Psoas muscle (tissue), 8 donors: ENCODE data around the gene RFX8. TPM values are rescaled to one million over a fixed set of nuclear protein-coding genes. Genes with fewer than 3 reads are reported as not detected.

ENCODE experiments used
- ATAC-seq, 4 donors: fragments of 200-7000 bp; cut with Tn5 transposase; one replicate each; pipeline ENCODE4 v1.9.1; 2020; ENCODE audit warnings: moderate library complexity in 3 of 4, mild to moderate bottlenecking in 2 of 4
- DNase-seq, 2 donors: peaks; one replicate each; pipeline ENCODE4 v3.0.0-alpha.2; 2020
- H3K27ac ChIP-seq: fragments of 200-600 bp; one replicate; pipeline ENCODE4 v1.8.0; 2022
- H3K27me3 ChIP-seq, 3 donors: fragments of 200-600 bp in 1 of 3; one replicate each; pipeline versions ENCODE4 v1.6.1 to v1.8.0; 2013 to 2022; ENCODE audit warnings: low read length in 2 of 3, mild to moderate bottlenecking in 2 of 3, moderate library complexity in 1 of 3; ENCODE audit not compliant: insufficient read depth in 3 of 3
- H3K36me3 ChIP-seq, 2 donors: fragments of 200-600 bp in 1 of 2; one replicate each; pipeline versions ENCODE4 v1.6.1 to v1.8.0; 2013 to 2022; ENCODE audit warnings: low read depth in 1 of 2, mild to moderate bottlenecking in 1 of 2, moderate library complexity in 1 of 2; ENCODE audit not compliant: insufficient read depth in 1 of 2
- H3K4me1 ChIP-seq: fragments of 200-600 bp; one replicate; pipeline ENCODE4 v1.8.0; 2022
- H3K4me3 ChIP-seq: fragments of 200-600 bp; one replicate; pipeline ENCODE4 v1.8.0; 2022; ENCODE audit warnings: mild to moderate bottlenecking
- H3K9me3 ChIP-seq: fragments of 200-600 bp; one replicate; pipeline ENCODE4 v1.8.0; 2022
- WGBS, 3 donors: extraction: QIAGEN DNeasy Blood & Tissue Kit; methylation state at CpG; one replicate each; pipeline versions ENCODE4 v1.1.6 to v1.1.7; 2013; 5-methylcytosine and 5-hydroxymethylcytosine counted together
- intact Hi-C, 2 donors: fragments of 100-400 bp; cut with DNase I; formaldehyde crosslinking; loops; one replicate each; pipeline versions ENCODE4 v1.11.0 to v1.14.2; 2022
- polyA plus RNA-seq, 3 donors: library from polyadenylated mRNA; stranded (reverse); fragments of 200-250 nt; gene quantifications; one replicate each; pipeline ENCODE4 v1.2.3, GENCODE V29; 2013
- total RNA-seq, 4 donors: library from RNA; stranded (reverse); fragmentation: NEBNext Ultra II Directional in 2 of 4; extraction: Animal tissue kit (Norgen Biotek cat#: 25700) in 2 of 4; gene quantifications; one replicate each; pipeline versions ENCODE4 v1.2.1 to v1.2.4, GENCODE V29; 2021 to 2023
- TF ChIP-seq, protein P1 (sequence below): fragments of 200-600 bp; IDR thresholded peaks from one replicate; pipeline ENCODE4 v1.8.0; 2022; ENCODE audit warnings: antibody characterized with exemption
- donor health status: healthy with polysubstance abuse.
- donor health status: DM: no; HTN: no; CAD: no; lungs with moderate emphysema.
- donor health status: Bipolar disorder and iron deficiency.
- donor health status: healthy.
- donor health status: DM: yes; HTN: yes; CAD: no.
- donor health status: DM: no; HTN: no; CAD: no.
- donor health status: DM: no; HTN: no; CAD: no.
- donor health status: DM: yes; HTN: yes; CAD: no.

Gene RFX8
- total and polyA plus RNA-seq, 7 donors: 0.03 to 0.29 (median 0.12) TPM; not detected in 4

DNA sequence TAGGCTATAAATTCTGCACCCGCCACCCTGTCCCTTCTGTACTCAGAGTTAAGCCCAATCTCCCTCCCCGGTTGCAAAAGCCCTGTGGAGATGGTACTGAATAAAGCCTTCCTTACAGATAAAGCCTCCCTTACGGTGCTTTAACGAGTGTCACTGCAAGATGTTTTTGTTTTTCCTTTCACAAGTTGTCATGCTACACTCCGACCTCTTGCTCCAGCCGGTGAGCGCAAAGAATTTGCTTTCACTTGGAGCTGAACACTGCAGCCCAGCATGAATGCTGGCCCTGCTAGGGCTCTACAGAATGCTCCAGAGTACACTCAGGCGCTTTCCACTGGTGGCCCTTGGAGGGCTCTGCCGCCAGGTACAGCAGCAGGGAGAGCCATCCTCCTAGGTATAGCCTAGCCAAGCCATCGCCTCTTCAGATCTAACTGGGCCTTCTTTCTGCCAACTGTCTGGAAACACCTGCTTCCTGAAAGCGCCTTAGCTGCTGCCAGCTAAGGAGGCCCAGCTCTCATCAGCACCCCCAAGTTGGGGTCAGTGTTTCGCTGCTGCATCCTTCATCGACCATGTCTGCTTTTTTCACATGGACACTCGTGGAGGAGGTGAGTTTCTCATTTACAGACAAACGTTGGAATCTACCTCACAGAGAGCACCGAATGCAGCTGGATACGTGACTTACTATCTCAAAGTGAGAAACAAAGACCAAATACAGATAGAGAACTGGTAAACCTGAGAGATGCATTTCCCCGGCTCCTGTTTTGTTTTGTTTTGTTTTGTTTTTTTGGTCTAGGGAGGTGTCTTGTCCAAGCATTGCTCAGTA lies 74.2 kb downstream of the RFX8 start:
- TF ChIP-seq, protein P1, sequence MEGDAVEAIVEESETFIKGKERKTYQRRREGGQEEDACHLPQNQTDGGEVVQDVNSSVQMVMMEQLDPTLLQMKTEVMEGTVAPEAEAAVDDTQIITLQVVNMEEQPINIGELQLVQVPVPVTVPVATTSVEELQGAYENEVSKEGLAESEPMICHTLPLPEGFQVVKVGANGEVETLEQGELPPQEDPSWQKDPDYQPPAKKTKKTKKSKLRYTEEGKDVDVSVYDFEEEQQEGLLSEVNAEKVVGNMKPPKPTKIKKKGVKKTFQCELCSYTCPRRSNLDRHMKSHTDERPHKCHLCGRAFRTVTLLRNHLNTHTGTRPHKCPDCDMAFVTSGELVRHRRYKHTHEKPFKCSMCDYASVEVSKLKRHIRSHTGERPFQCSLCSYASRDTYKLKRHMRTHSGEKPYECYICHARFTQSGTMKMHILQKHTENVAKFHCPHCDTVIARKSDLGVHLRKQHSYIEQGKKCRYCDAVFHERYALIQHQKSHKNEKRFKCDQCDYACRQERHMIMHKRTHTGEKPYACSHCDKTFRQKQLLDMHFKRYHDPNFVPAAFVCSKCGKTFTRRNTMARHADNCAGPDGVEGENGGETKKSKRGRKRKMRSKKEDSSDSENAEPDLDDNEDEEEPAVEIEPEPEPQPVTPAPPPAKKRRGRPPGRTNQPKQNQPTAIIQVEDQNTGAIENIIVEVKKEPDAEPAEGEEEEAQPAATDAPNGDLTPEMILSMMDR: no peak
- Histone ChIP-seq H3K27ac (no peak overlapping the region), H3K4me3 (no peak overlapping the region), H3K27me3 (peaks cover 0 to 28% (median 0%) of the 10 kb centered on the region in 3 donors), H3K9me3 (no peaks in the 10 kb centered on the region), H3K4me1 (no peaks in the 10 kb centered on the region), H3K36me3 (no peaks in the 10 kb centered on the region)
- DNase-seq (no peak), ATAC-seq (no peak)
- 60 to 70% (median 65%) methylated on average over 18 of the region's 18 CpGs for WGBS, 3 donors
- intact Hi-C loops: no loop called here

DNA sequence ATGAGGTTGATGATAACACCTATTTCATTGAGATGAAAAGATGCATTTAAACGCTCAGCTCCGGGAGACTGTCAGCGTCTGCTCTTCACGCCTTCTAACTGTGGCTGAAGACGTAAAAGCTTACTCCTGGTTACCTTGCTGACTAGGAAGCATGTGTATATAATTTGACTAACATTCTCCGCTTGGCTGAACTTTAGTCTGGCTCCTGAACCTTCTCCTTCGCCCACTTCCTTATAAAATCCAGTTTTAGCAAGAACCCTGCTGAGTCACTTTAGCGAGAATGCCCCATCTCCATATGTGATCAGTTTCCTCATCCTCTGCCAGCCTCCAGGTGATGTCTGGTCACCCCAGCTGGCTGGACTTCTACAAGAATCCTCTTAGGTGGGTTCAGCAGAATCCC lies 74.9 kb downstream of the RFX8 start:
- Histone ChIP-seq H3K36me3 (no peaks in the 10 kb centered on the region), H3K4me1 (no peaks in the 10 kb centered on the region), H3K9me3 (no peaks in the 10 kb centered on the region), H3K27ac (no peak overlapping the region), H3K27me3 (peaks cover 0 to 28% (median 0%) of the 10 kb centered on the region in 3 donors), H3K4me3 (no peak overlapping the region)
- ATAC-seq (no peak), DNase-seq (no peak)
- WGBS, 3 donors: 87 to 92% (median 90%) methylated on average over 8 of the region's 8 CpGs
- TF ChIP-seq, protein P1: no peak
- intact Hi-C loops: no loop called here

DNA sequence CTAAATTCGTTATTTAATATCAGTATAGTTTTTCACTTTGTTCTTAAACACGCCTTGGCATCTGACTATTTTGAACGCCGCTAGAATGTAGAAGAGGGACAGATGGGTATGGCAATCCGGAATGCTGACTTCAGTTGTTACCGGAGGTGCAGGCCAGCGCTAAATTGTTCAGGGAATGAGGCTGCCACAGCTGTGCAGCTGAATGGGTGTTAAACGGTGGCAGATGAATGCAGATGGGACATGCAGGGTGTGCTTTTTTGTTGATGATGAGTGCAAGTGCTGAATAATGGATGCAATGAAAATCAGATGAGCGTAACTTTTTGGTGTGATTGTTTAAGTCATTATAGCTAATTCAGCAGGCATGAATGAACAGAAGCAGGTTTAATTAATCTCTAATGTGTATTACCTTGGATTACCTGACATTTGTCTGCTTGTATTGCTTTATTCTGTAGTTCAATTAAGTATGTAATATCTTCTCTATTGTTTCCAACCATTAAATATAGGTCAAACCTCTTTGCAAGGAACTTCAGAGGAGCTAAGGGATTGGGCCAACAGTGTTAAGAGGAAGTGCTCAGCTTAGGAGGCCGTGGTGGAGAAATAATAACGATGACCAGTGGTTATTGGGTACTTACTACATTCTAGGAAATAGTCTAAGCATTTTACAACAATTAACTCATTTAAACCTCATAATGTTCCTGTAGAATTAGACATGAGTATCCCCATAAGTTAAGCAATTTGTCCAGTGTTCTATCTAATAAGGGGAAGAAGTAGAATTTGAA lies 75.7 kb downstream of the RFX8 start:
- peaks cover 0 to 28% (median 0%) of the 10 kb centered on the region in 3 donors for H3K27me3 ChIP-seq
- DNase-seq (no peak), ATAC-seq (no peak)
- H3K4me3 ChIP-seq: no peak overlapping the region
- TF ChIP-seq, protein P1: no peak
- intact Hi-C loops: no loop called here
- WGBS, 3 donors: 47 to 54% (median 48%) methylated on average over 11 of the region's 11 CpGs
- no peaks in the 10 kb centered on the region for H3K9me3 ChIP-seq
- H3K27ac ChIP-seq: no peak overlapping the region
- H3K36me3 ChIP-seq: no peaks in the 10 kb centered on the region
- no peaks in the 10 kb centered on the region for H3K4me1 ChIP-seq

DNA sequence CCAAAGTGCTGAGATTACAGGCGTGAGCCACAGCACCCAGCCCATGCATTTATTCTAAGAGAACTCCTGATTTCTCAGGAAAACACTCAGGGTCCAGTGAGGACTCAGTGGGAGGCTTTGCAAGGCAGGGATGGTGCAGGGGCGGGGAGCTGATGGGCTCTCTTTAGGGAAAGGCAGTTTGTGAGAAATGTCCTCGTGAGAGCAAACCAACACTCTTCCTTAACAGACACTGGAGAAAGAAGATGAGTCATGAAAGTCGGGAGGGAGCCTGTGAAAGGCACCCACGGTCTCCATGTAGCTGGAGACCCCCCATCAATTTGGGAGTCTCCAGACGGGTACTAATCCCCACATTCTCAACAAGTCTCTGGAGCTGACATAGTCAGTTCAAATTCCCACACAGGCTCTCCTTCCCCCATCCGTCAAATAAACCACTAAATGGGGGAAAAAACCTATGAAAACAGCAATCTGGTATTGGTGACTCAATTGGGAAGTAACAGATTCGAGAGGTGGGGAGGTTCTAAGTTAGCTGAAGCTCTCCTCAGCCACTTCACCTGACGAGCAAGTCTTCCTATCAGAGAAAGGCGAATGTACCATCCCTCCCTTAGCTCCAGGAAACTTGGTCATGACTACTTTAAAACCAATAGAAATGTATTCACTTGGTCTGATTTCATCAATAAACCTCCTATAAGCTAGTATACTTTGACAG lies 76.6 kb downstream of the RFX8 start:
- peaks cover 0 to 28% (median 0%) of the 10 kb centered on the region in 3 donors for H3K27me3 ChIP-seq
- no peaks in the 10 kb centered on the region for H3K9me3 ChIP-seq
- no peaks in the 10 kb centered on the region for H3K4me1 ChIP-seq
- H3K4me3 ChIP-seq: no peak overlapping the region
- H3K27ac ChIP-seq: no peak overlapping the region
- no peak for DNase-seq
- TF ChIP-seq, protein P1: no peak
- 73 to 79% (median 76%) methylated on average over 10 of the region's 10 CpGs for WGBS, 3 donors
- intact Hi-C loops: no loop called here
- ATAC-seq: no peak
- H3K36me3 ChIP-seq: no peaks in the 10 kb centered on the region
